ENCODE measurements around the gene JADE3. TPM values are rescaled to one million over a fixed set of nuclear protein-coding genes. Genes with fewer than 3 reads are reported as not detected.
A peak's percentile ranks its signal among the peaks of the same experiment; 100 is the strongest.
"Not testable (repeated sequence)": the region's sequence is repeated elsewhere in the genome, so short reads cannot be mapped to it uniquely, and the experiment has no call there.

The JADE3 gene
- total RNA-seq, 2 experiments from 2014 or later = 0.64 to 0.96 TPM

GRCh38 chrX:46953597-46953996 lies 41.4 kb downstream of the JADE3 start:
- ChIA-PET POLR2A (no interaction called here), CTCF (no interaction called here)
- Mint-ChIP-seq H3K27me3 (no peaks in the 10 kb centered on the region), H3K9me3 (no peaks in the 10 kb centered on the region), H3K4me1 (no peaks in the 10 kb centered on the region), H3K4me3 (no peak overlapping the region), H3K36me3 (ENCODE audit: low read depth) (no peaks in the 10 kb centered on the region), H3K27ac (no peak overlapping the region)
- no peak for DNase-seq

- Mint-ChIP-seq H3K4me1 (peaks cover 2% of the 10 kb centered on the region), H3K4me3 (no peak overlapping the region), H3K27me3 (no peaks in the 10 kb centered on the region), H3K27ac (no peak overlapping the region), H3K9me3 (no peaks in the 10 kb centered on the region), H3K36me3 (ENCODE audit: low read depth) (no peaks in the 10 kb centered on the region)
- ChIA-PET CTCF (no interaction called here), POLR2A (no interaction called here)
- no peak for DNase-seq
These were observed 42.5 kb downstream of the JADE3 start for GRCh38 chrX:46954716-46955115.

- DNase-seq; H3K9me3 Mint-ChIP-seq; H3K36me3 Mint-ChIP-seq (ENCODE audit: low read depth); H3K27me3 Mint-ChIP-seq; H3K4me3 Mint-ChIP-seq; H3K4me1 Mint-ChIP-seq; POLR2A ChIA-PET; H3K27ac Mint-ChIP-seq; CTCF ChIA-PET: not testable (repeated sequence)
These were observed 44.4 kb downstream of the JADE3 start for GRCh38 chrX:46956589-46956988.

GRCh38 chrX:46957297-46957696 lies 45.1 kb downstream of the JADE3 start:
- CTCF ChIA-PET = no interaction called here
- POLR2A ChIA-PET = no interaction called here
- Mint-ChIP-seq H3K36me3 (ENCODE audit: low read depth) (no peaks in the 10 kb centered on the region), H3K27ac (no peak overlapping the region), H3K4me3 (no peak overlapping the region), H3K27me3 (no peaks in the 10 kb centered on the region), H3K4me1 (peaks cover 2% of the 10 kb centered on the region), H3K9me3 (no peaks in the 10 kb centered on the region)
- no peak for DNase-seq

- Mint-ChIP-seq H3K4me3 (no peak overlapping the region), H3K27me3 (no peaks in the 10 kb centered on the region), H3K4me1 (peaks cover 2% of the 10 kb centered on the region), H3K36me3 (ENCODE audit: low read depth) (no peaks in the 10 kb centered on the region), H3K9me3 (no peaks in the 10 kb centered on the region), H3K27ac (no peak overlapping the region)
- ChIA-PET POLR2A (no interaction called here), CTCF (no interaction called here)
- no peak for DNase-seq
These were observed 46.9 kb downstream of the JADE3 start for GRCh38 chrX:46959101-46959500.

- H3K27ac Mint-ChIP-seq = no peak overlapping the region
- CTCF ChIA-PET = no interaction called here
- POLR2A ChIA-PET = no interaction called here
- H3K27me3 Mint-ChIP-seq = no peaks in the 10 kb centered on the region
- DNase-seq = no peak
- H3K9me3 Mint-ChIP-seq = no peaks in the 10 kb centered on the region
- H3K4me1 Mint-ChIP-seq = peaks cover 2% of the 10 kb centered on the region
- no peaks in the 10 kb centered on the region for H3K36me3 Mint-ChIP-seq (ENCODE audit: low read depth)
- no peak overlapping the region for H3K4me3 Mint-ChIP-seq
These were observed 47.9 kb downstream of the JADE3 start for GRCh38 chrX:46959985-46960700.

GRCh38 chrX:46961097-46961496 lies 48.9 kb downstream of the JADE3 start:
- no peak for DNase-seq
- Mint-ChIP-seq H3K4me1 (peaks cover 2% of the 10 kb centered on the region), H3K9me3 (no peaks in the 10 kb centered on the region), H3K4me3 (no peak overlapping the region), H3K27me3 (no peaks in the 10 kb centered on the region), H3K36me3 (ENCODE audit: low read depth) (no peaks in the 10 kb centered on the region), H3K27ac (no peak overlapping the region)
- POLR2A ChIA-PET = no interaction called here
- CTCF ChIA-PET = no interaction called here

- Mint-ChIP-seq H3K27me3 (no peaks in the 10 kb centered on the region), H3K4me3 (no peak overlapping the region), H3K27ac (no peak overlapping the region), H3K36me3 (ENCODE audit: low read depth) (no peaks in the 10 kb centered on the region), H3K9me3 (no peaks in the 10 kb centered on the region), H3K4me1 (peaks cover 2% of the 10 kb centered on the region)
- POLR2A ChIA-PET = no interaction called here
- DNase-seq = no peak
- CTCF ChIA-PET = no interaction called here
These were observed 49.5 kb downstream of the JADE3 start for GRCh38 chrX:46961574-46962283.

- no peak for DNase-seq
- CTCF ChIA-PET = no interaction called here
- H3K27ac Mint-ChIP-seq = no peak overlapping the region
- H3K4me3 Mint-ChIP-seq = no peak overlapping the region
- no peaks in the 10 kb centered on the region for H3K9me3 Mint-ChIP-seq
- POLR2A ChIA-PET = no interaction called here
- no peaks in the 10 kb centered on the region for H3K36me3 Mint-ChIP-seq (ENCODE audit: low read depth)
- H3K27me3 Mint-ChIP-seq = no peaks in the 10 kb centered on the region
- H3K4me1 Mint-ChIP-seq = no peaks in the 10 kb centered on the region
These were observed 53.0 kb downstream of the JADE3 start for GRCh38 chrX:46965125-46965758.

GRCh38 chrX:46967547-46967946 lies 55.3 kb downstream of the JADE3 start:
- H3K27ac Mint-ChIP-seq = no peak overlapping the region
- H3K4me1 Mint-ChIP-seq = no peaks in the 10 kb centered on the region
- POLR2A ChIA-PET = no interaction called here
- no peaks in the 10 kb centered on the region for H3K36me3 Mint-ChIP-seq (ENCODE audit: low read depth)
- no peaks in the 10 kb centered on the region for H3K9me3 Mint-ChIP-seq
- H3K27me3 Mint-ChIP-seq = no peaks in the 10 kb centered on the region
- no peak for DNase-seq
- H3K4me3 Mint-ChIP-seq = no peak overlapping the region
- CTCF ChIA-PET = interaction anchor here (0.6 kb wide), 1 partner anchor 581 kb away, joined by 3 read pairs; no protein-coding TSS in a partner anchor

GRCh38 chrX:46977046-46977445 lies 64.8 kb downstream of the JADE3 start:
- H3K27ac Mint-ChIP-seq, POLR2A ChIA-PET, CTCF ChIA-PET: not testable (repeated sequence)

GRCh38 chrX:46978341-46979291 lies 66.4 kb downstream of the JADE3 start:
- H3K36me3 Mint-ChIP-seq (ENCODE audit: low read depth) = no peaks in the 10 kb centered on the region
- H3K9me3 Mint-ChIP-seq = no peaks in the 10 kb centered on the region
- DNase-seq = peak; percentile 77
- ChIA-PET CTCF (interaction anchor here (1.1 kb wide), 2 partner anchors 15 to 219 kb away, joined by 3 read pairs; partner anchors contain the start of gene SLC9A7), POLR2A (no interaction called here)
- H3K4me3 Mint-ChIP-seq = no peak overlapping the region
- no peak overlapping the region for H3K27ac Mint-ChIP-seq
- H3K27me3 Mint-ChIP-seq = no peaks in the 10 kb centered on the region
- no peaks in the 10 kb centered on the region for H3K4me1 Mint-ChIP-seq

More at GRCh38 chrX:46977046-46977445, 64.8 kb downstream of the JADE3 start:
- DNase-seq; H3K27me3 Mint-ChIP-seq; H3K9me3 Mint-ChIP-seq; H3K4me3 Mint-ChIP-seq; H3K4me1 Mint-ChIP-seq; H3K36me3 Mint-ChIP-seq (ENCODE audit: low read depth): not testable (repeated sequence)

GRCh38 chrX:46984705-46985104 lies 72.5 kb downstream of the JADE3 start:
- no peaks in the 10 kb centered on the region for H3K9me3 Mint-ChIP-seq
- POLR2A ChIA-PET = no interaction called here
- no peaks in the 10 kb centered on the region for H3K27me3 Mint-ChIP-seq
- H3K27ac Mint-ChIP-seq = no peak overlapping the region
- no peak for DNase-seq
- H3K36me3 Mint-ChIP-seq (ENCODE audit: low read depth) = no peaks in the 10 kb centered on the region
- CTCF ChIA-PET = no interaction called here
- no peaks in the 10 kb centered on the region for H3K4me1 Mint-ChIP-seq
- H3K4me3 Mint-ChIP-seq = no peak overlapping the region

All from activated CD4-positive, alpha-beta T cell treated with anti-CD3 and anti-CD28 coated beads, Interleukin-2, amount 10 ng/mL, durations not matched to agents 7 days and 5 days (primary cell).